GM12878 (cell line): ENCODE data around the gene INTS6. TPM values are rescaled to one million over a fixed set of nuclear protein-coding genes. Genes with fewer than 3 reads are reported as not detected.

Experiments used
- CEBPZ ChIP-seq: fragments of 150-350 bp; IDR thresholded peaks from 2 replicates; pipeline ENCODE4 v1.6.1; 2016; ENCODE audit warnings: low read depth, low read length
- CTCF ChIP-seq, 3 experiments: IDR thresholded peaks in 2 of 3; conservative IDR thresholded peaks in 1 of 3; 2 replicates each; pipeline ENCODE4 v1.5.1; 2011; ENCODE audit warnings: low read depth in 3 of 3, low read length in 3 of 3, mild to moderate bottlenecking in 3 of 3, control low read depth in 2 of 3, moderate library complexity in 2 of 3, inconsistent platforms in 1 of 3, mixed read lengths in 1 of 3; ENCODE audit not compliant: control insufficient read depth in 2 of 3, insufficient read depth in 1 of 3; ENCODE audit errors: extremely low read depth in 1 of 3
- E2F8 ChIP-seq: fragments of 450-650 bp; IDR thresholded peaks from 2 replicates; pipeline ENCODE4 v1.6.1; 2018; ENCODE audit warnings: mild to moderate bottlenecking, low read depth, moderate library complexity; ENCODE audit not compliant: partially characterized antibody
- IKZF1 ChIP-seq: fragments of 450-650 bp; conservative IDR thresholded peaks from 2 replicates; pipeline ENCODE4 v1.6.1; 2017; ENCODE audit warnings: antibody characterized with exemption, mild to moderate bottlenecking
- RELB ChIP-seq: fragments of 450-650 bp; IDR thresholded peaks from 2 replicates; pipeline ENCODE4 v1.6.1; 2017; ENCODE audit warnings: low read depth, mild to moderate bottlenecking, moderate library complexity
- polyA plus RNA-seq, 11 experiments: library from polyadenylated mRNA; depleted of rRNA in 4 of 11; unstranded in 6 of 11; stranded (reverse) in 5 of 11; fragments of >200 nt; fragmentation: Nextera tagmentation in 4 of 11; fragmentation: Illumina TruSeq in 1 of 11; extraction: Ambion mirVana in 4 of 11; extraction: Trizol in 1 of 11; gene quantifications; 1 replicate in 1 of 11; 2 replicates in 10 of 11; pipeline versions ENCODE4 v1.2.1 to v1.2.3, GENCODE V29; 2011 to 2016; ENCODE audit warnings: inconsistent platforms in 2 of 11, missing spikeins in 2 of 11, low read depth in 1 of 11
- total RNA-seq, 4 experiments: library from RNA; depleted of rRNA in 3 of 4; stranded (reverse); fragments of >200 nt in 3 of 4; fragmentation: Illumina TruSeq in 1 of 4; extraction: Trizol in 1 of 4; gene quantifications; 2 replicates each; pipeline versions ENCODE4 v1.2.1 to v1.2.3, GENCODE V29; 2013 to 2021

INTS6 gene
- total and polyA plus RNA-seq, 10 of the 15 experiments (the other 5 are each of a cell fraction or from before 2014, with no cell fraction given), result 7.2 to 57.7 (median 30.9) TPM

- TF ChIP-seq E2F8, result no peak
- TF ChIP-seq CTCF (IDR thresholded peaks at IDR 0.05 in 2 of 3, conservative IDR thresholded peaks at IDR 0.05 in 1 of 3; ENCODE audit: control insufficient read depth in 2 of 3, extremely low read depth in 1 of 3, insufficient read depth in 1 of 3, low read depth in 3 of 3, low read length in 3 of 3), result no peak
- TF ChIP-seq RELB, result no peak
- TF ChIP-seq IKZF1, result no peak
- TF ChIP-seq CEBPZ, result no peak
- TF ChIP-seq, all 136 proteins: peak for 0
Measured at GRCh38 chr13:51385114-51385513, 67.7 kb downstream of the INTS6 start (continued).
